SK-N-SH treated with all-trans-retinoic acid at 6 μM for 48 hours (cell line): ENCODE results near the gene CCDC167.

Experiments
- ATAC-seq: fragments of 200-7000 bp; cut with Tn5 transposase; 3 replicates; pipeline ENCODE4 v1.9.1; 2020; ENCODE audit warnings: mild to moderate bottlenecking, moderate library complexity
- ARNTL ChIP-seq: fragments of 450-650 bp; formaldehyde crosslinking; IDR thresholded peaks from 2 replicates; pipeline ENCODE4 v1.5.0; 2020; ENCODE audit warnings: low read depth, mild to moderate bottlenecking, moderate library complexity, borderline replicate concordance
- BACH2 ChIP-seq: fragments of 250-450 bp; sonication (Bioruptor Pico); IDR thresholded peaks from 2 replicates; pipeline ENCODE4 v1.9.0; 2021; ENCODE audit warnings: mild to moderate bottlenecking, borderline replicate concordance
- CREB5 ChIP-seq: fragments of 250-450 bp; sonication (Bioruptor Pico); IDR thresholded peaks from 2 replicates; pipeline ENCODE4 v1.5.1; 2020; ENCODE audit warnings: low read depth, mild to moderate bottlenecking, moderate library complexity
- CSDC2 ChIP-seq: fragments of 250-450 bp; sonication (Bioruptor Pico); IDR thresholded peaks from 2 replicates; pipeline ENCODE4 v1.5.0; 2020; ENCODE audit warnings: mild to moderate bottlenecking, moderate library complexity
- CSRNP3 ChIP-seq: fragments of 250-450 bp; sonication (Bioruptor Pico); IDR thresholded peaks from 2 replicates; pipeline ENCODE4 v1.5.1; 2021; ENCODE audit warnings: mild to moderate bottlenecking, moderate library complexity
- ESRRG ChIP-seq: fragments of 250-450 bp; sonication (Bioruptor Pico); IDR thresholded peaks from 2 replicates; pipeline ENCODE4 v1.6.1; 2021; ENCODE audit warnings: mild to moderate bottlenecking
- GLIS3 ChIP-seq: fragments of 250-450 bp; sonication (Bioruptor Pico); IDR thresholded peaks from 2 replicates; pipeline ENCODE4 v1.5.0; 2020; ENCODE audit warnings: mild to moderate bottlenecking, moderate library complexity
- ISL1 ChIP-seq: fragments of 250-450 bp; sonication (Bioruptor Pico); IDR thresholded peaks from 2 replicates; pipeline ENCODE4 v2.1.2; 2022; ENCODE audit warnings: mild to moderate bottlenecking, moderate library complexity
- OSR1 ChIP-seq: fragments of 250-450 bp; sonication (Bioruptor Pico); IDR thresholded peaks from 2 replicates; pipeline ENCODE4 v1.8.0; 2022; ENCODE audit warnings: moderate library complexity, mild to moderate bottlenecking, inconsistent platforms
- POU6F1 ChIP-seq: fragments of 250-450 bp; sonication (Bioruptor Pico); IDR thresholded peaks from 2 replicates; pipeline ENCODE4 v1.8.0; 2021; ENCODE audit warnings: low read depth, mild to moderate bottlenecking, moderate library complexity, borderline replicate concordance
- PPARA ChIP-seq: fragments of 250-450 bp; sonication (Bioruptor Pico); IDR thresholded peaks from 2 replicates; pipeline ENCODE4 v1.5.0; 2020; ENCODE audit warnings: mild to moderate bottlenecking, borderline replicate concordance
- RARB ChIP-seq: fragments of 250-450 bp; sonication (Bioruptor Pico); IDR thresholded peaks from 2 replicates; pipeline ENCODE4 v1.8.0; 2021; ENCODE audit warnings: mild to moderate bottlenecking, moderate library complexity
- TCF4 ChIP-seq: fragments of 250-450 bp; sonication (Bioruptor Pico); IDR thresholded peaks from 2 replicates; pipeline ENCODE4 v1.8.0; 2021; ENCODE audit warnings: mild to moderate bottlenecking, moderate library complexity, borderline replicate concordance
- TOX ChIP-seq: fragments of 250-450 bp; sonication (Bioruptor Pico); IDR thresholded peaks from 2 replicates; pipeline ENCODE4 v1.8.0; 2021; ENCODE audit warnings: mild to moderate bottlenecking, moderate library complexity, borderline replicate concordance
- ZC3H10 ChIP-seq: fragments of 250-450 bp; sonication (Bioruptor Pico); IDR thresholded peaks from 2 replicates; pipeline ENCODE4 v1.5.1; 2021; ENCODE audit warnings: mild to moderate bottlenecking, moderate library complexity
- ZFP3 ChIP-seq: fragments of 250-450 bp; sonication (Bioruptor Pico); IDR thresholded peaks from 2 replicates; pipeline ENCODE4 v1.5.0; 2020; ENCODE audit warnings: mild to moderate bottlenecking, moderate library complexity
- ZFP30 ChIP-seq: fragments of 450-650 bp; formaldehyde crosslinking; IDR thresholded peaks from 2 replicates; pipeline ENCODE4 v1.5.0; 2022; ENCODE audit warnings: mild to moderate bottlenecking, moderate library complexity
- ZNF565 ChIP-seq: fragments of 450-650 bp; formaldehyde crosslinking; conservative IDR thresholded peaks from 2 replicates; pipeline ENCODE4 v1.5.0; 2020; ENCODE audit warnings: low read depth, mild to moderate bottlenecking, moderate library complexity
- ZNF70 ChIP-seq: fragments of 450-650 bp; formaldehyde crosslinking; IDR thresholded peaks from 2 replicates; pipeline ENCODE4 v1.5.0; 2020; ENCODE audit warnings: mild to moderate bottlenecking, moderate library complexity
- ZNF8 ChIP-seq: fragments of 450-650 bp; formaldehyde crosslinking; IDR thresholded peaks from 2 replicates; pipeline ENCODE4 v1.5.0; 2020; ENCODE audit warnings: mild to moderate bottlenecking, moderate library complexity

The CCDC167 gene

GRCh38 chr6:37480118-37480736, 19.5 kb downstream of the CCDC167 start:
- no peak for ATAC-seq
- TF ChIP-seq RARB (CRISPR knock-in tag): no peak
- TF ChIP-seq ZNF565 (CRISPR knock-in tag): no peak
- no peak for TF ChIP-seq ESRRG (CRISPR knock-in tag)
- TF ChIP-seq ZNF70 (CRISPR knock-in tag): no peak
- no peak for TF ChIP-seq ZFP30
- TF ChIP-seq ZNF8 (CRISPR knock-in tag): no peak
- no peak for TF ChIP-seq CSRNP3 (CRISPR knock-in tag)
- no peak for TF ChIP-seq ZC3H10 (CRISPR knock-in tag)
- no peak for TF ChIP-seq GLIS3
- TF ChIP-seq BACH2 (CRISPR knock-in tag): no peak
- TF ChIP-seq POU6F1 (CRISPR knock-in tag): no peak
- no peak for TF ChIP-seq PPARA (CRISPR knock-in tag)
- no peak for TF ChIP-seq ARNTL (CRISPR knock-in tag)
- TF ChIP-seq TCF4 (CRISPR knock-in tag): no peak
- no peak for TF ChIP-seq TOX (CRISPR knock-in tag)
- TF ChIP-seq, all 23 proteins: peak for 0

- ATAC-seq: no peak
- TF ChIP-seq ESRRG (CRISPR knock-in tag) (no peak), ISL1 (CRISPR knock-in tag) (no peak), PPARA (CRISPR knock-in tag) (no peak), RARB (CRISPR knock-in tag) (no peak), ZNF8 (CRISPR knock-in tag) (no peak), GLIS3 (no peak), CSDC2 (no peak), ZFP30 (no peak), TCF4 (CRISPR knock-in tag) (no peak), OSR1 (CRISPR knock-in tag) (no peak), CREB5 (CRISPR knock-in tag) (no peak), POU6F1 (CRISPR knock-in tag) (no peak)
Measured at GRCh38 chr6:37479266-37479854, 20.3 kb downstream of the CCDC167 start.

- TF ChIP-seq ZFP3 (CRISPR knock-in tag) (no peak), PPARA (CRISPR knock-in tag) (no peak), ZC3H10 (CRISPR knock-in tag) (no peak), CSRNP3 (CRISPR knock-in tag) (no peak), ZNF70 (CRISPR knock-in tag) (no peak), OSR1 (CRISPR knock-in tag) (no peak), ESRRG (CRISPR knock-in tag) (no peak), ARNTL (CRISPR knock-in tag) (no peak), BACH2 (CRISPR knock-in tag) (no peak), TOX (CRISPR knock-in tag) (no peak), CSDC2 (no peak), CREB5 (CRISPR knock-in tag) (no peak), ISL1 (CRISPR knock-in tag) (no peak), ZNF8 (CRISPR knock-in tag) (no peak), ZNF565 (CRISPR knock-in tag) (no peak), GLIS3 (no peak)
- ATAC-seq: no peak
Measured at GRCh38 chr6:37478827-37479226, 20.9 kb downstream of the CCDC167 start.
